AG10803 (cell line): Measurements from ENCODE around the gene EEFSEC.

Source experiments
- DNase-seq: peaks from one replicate; pipeline ENCODE4 v3.0.0; 2010; ENCODE audit warnings: low read depth
- H3K4me3 ChIP-seq: 2 replicates; pipeline ENCODE4 v1.5.1; 2011; ENCODE audit warnings: mild to moderate bottlenecking, low read length, control low read depth
- CTCF ChIP-seq: conservative IDR thresholded peaks from 2 replicates; pipeline ENCODE4 v1.5.1; 2011; ENCODE audit warnings: mild to moderate bottlenecking, low read length, control low read depth, inconsistent platforms

Gene EEFSEC

DNA sequence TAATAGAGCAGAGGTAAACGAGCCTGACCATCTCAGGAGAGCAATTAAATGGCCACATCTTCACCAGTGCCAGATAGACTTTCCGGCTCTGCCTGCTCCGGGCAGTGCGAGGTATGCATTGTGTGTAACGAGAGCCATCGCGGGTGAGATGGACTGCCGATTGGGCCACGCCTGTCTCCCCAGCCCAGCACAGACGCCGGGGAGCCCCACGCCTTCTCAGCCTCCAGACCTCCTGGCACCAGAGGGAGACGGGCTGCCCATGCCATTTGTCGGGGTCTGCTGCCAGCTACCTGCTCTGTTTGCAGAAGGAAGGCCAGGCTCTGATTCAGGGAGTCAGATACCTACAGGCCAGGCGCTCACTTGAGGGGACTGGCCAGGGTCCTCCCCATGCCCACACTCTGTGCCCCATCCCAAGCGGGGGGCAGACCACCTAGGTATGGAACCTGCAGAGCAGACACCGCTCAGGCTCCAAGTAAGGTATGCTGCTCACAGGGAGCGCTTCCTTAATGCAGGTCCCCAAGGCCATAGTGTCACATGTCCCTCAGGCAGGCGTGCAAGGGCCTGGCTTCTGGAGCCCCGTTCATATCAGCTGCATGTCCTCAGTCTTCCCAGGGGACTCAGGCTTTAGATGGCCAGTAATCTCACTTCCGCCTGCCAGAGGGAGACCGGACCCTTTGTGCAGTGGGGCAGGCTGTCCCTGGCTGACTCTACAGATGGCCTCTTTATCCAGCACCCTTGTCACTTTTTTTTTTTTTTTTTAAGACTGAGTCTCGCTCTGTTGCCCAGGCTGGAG is 251.2 kb downstream of the EEFSEC start:
- TF ChIP-seq CTCF: no peak
- no peak for DNase-seq
- no peak overlapping the region for H3K4me3 ChIP-seq

DNA sequence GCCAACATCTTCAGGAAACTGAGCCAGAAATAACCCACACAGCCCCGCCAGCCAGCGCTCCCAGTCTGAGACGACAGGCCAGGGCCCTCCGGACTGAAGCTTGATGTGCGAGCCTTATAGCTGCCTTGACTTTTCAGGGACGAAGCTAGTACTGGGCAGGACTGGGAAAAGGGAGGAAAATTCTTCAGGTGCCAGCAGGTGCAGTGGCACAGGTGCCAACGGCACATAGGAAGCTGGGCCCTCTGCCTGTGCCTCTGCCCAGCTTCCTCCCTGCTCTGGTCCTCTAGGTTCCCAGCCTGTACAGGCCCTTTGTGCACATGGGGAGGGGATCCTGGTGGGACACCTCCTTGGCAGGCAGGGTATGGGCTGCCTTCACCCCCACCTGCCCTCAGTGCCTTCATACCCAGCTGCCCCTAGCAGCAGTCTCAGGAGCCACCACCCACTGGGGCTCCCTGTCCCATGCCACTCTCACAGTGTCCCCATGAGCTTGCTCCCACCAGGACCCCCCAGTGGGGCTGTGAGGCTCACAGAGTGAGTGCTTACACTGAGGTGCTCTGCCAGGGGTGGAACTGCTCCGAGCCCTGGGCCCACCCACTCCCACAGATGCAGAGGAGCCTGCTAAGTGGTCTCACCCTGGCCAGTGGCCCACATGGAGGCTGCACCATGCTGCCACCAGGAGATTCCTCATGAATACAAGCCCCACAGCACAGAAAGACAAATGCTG is 252.4 kb downstream of the EEFSEC start:
- DNase-seq: no peak
- no peak overlapping the region for H3K4me3 ChIP-seq
- no peak for TF ChIP-seq CTCF

DNA sequence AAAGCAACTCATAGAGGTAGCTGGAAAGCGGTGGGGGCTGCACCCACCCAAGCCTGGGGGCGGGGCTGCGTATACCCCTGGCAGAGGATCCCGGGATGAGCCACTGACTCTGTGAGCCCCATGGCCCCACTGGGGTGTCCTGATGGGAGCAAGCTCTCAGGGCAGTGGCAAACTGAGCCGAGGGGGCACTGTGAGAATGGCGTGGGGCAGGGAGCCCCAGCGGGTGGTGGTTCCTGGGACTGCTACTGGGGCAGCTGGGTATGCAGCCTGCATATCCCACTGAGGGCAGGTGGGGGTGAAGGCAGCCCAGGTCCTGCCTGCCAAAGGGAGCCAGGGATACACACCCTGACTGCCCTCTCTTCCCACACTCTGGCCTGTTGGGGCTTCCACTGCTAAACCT is 254.0 kb downstream of the EEFSEC start:
- no peak for DNase-seq
- H3K4me3 ChIP-seq: no peak overlapping the region
- TF ChIP-seq CTCF: no peak

GRCh38 chr3:128408012-128408692 is 254.9 kb downstream of the EEFSEC start:
- H3K4me3 ChIP-seq: no peak overlapping the region
- no peak for DNase-seq
- no peak for TF ChIP-seq CTCF

DNA sequence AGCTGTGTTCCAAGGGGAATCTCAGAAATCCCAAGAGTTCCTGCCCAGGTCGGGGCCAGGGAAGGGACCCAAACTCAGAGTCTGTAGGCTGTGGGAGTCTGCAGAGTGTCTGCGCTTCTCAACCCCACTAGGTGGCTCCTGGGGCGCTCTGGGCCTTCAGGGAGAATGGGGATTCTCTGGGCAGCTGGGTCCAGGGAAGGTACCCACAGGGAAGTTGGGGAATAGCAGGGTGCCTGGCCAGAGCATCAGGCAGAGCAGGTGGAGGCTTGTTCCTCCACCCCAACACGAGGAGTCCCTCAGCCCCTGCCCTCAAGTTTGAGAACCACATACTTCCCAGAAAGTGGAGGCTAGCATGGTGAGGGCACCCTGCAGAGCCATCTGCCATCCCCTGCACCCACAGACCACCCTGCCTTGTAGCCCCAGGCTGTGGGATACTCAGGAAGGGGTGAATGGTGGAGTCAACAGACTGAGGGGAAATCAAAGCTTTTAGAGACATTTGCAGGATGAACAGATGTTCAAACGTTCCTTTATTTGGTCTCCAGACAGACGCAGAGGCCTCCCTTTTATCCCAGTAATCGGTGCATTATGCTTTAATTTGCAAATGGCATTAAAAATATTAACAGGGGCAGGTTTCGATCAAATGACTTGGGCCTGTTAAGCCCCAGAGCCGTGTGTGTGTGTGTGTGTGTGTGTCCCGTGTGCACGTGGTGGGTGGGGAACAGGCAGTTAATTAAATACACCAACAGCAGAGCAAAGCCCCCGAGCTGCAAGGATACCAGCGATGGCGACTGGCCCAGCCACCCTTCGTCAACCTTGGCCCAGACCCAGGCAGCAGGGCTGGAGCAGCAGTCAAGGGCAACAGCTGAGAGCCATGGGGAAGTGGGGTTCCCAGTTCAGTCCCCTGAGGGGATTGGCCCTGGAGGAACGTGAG is 255.7 kb downstream of the EEFSEC start:
- H3K4me3 ChIP-seq: no peak overlapping the region
- no peak for DNase-seq
- TF ChIP-seq CTCF: 0 out of 2 replicates have a peak, but pooled peaks have one; percentile 12
